Embryonic facial prominence (tissue), 1 donor: ENCODE measurements around the gene MAX.
"Not testable (repeated sequence)": the region's sequence is repeated elsewhere in the genome, so short reads cannot be mapped to it uniquely, and the experiment has no call there.

Experiments used
- DNase-seq: peaks from one replicate; pipeline ENCODE4 v3.0.0-alpha.2; 2016; ENCODE audit errors: extremely low spot score

The MAX gene

DNA sequence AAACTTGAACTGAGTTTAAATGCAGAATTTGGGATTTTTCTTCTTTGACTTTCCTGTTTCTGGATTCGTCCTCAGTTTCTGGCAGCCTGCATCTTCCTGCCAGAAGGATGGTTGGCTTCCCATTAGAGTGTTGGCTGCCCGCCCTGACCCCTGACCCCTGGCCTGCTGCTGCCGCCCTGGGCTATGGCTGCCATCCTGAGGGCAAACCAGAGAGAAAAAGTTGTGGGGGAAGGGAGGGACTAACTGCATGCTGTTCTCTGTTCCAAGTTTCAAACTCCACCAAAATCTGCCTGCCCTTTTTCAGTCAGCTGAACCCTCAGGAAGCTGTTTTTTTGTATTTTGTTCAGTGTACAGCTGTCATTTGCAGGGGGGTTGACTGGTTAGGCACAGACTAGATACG is 67.3 kb downstream of the MAX start:
- DNase-seq, result no peak

GRCh38 chr14:65034021-65034420 is 68.3 kb downstream of the MAX start:
- no peak for DNase-seq

GRCh38 chr14:65033181-65033580 is 69.1 kb downstream of the MAX start:
- DNase-seq, result no peak

DNA sequence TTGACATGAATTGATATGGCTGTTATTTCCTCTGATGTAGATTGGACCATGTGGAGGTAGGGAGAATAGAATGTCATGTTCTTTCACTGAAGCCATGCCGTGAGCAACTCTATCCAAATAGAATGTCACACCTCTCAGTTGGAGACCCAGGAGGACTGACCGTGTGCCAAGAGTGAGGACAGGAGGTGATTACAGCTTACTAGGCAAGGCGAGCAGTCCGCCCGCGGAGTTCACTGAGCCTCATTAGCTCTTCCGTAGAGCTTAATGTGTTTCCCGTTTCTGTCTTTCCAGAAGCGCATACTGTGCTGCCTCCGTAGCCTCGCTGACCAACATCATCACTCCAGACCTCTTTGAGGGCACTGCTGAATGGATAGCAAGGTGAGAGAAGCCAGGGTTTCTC is 70.0 kb downstream of the MAX start:
- no peak for DNase-seq

DNA sequence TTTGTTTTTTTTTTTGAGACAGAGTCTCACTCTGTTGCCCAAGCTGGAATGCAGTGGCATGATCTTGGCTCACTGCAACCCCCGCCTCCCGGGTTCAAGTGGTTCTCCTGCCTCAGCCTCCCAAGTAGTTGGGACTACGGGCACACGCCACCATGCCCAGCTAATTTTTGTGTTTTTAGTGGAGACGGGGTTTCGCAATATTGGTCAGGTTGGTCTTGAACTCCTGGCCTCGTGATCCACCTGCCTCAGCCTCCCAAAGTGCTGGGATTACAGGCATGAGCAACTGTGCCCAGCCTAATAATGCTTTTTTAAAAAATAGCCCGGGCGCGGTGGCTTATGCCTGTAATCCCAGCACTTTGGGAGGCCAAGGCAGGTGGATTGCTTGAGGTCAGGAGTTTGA is 71.0 kb downstream of the MAX start:
- not testable (repeated sequence) for DNase-seq

DNA sequence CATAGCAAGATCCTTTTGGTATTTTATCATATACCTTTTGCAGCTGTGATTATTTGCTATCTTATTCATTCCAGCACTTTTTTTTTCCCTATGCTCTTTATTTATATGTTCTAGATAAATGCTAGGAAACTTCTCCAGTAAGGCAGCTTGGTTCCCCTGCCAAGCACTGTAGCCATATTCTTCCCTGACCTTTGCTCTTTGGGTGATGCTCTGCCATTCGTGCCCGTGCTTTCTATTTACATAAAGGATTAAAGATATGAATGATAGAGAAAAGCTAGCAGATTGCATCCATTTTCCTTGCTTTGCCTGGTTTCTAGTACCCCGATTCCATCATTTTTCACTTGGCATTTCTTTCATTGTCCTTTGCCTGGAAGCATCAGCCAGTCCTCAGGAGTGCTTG is 73.4 kb downstream of the MAX start:
- no peak for DNase-seq

DNA sequence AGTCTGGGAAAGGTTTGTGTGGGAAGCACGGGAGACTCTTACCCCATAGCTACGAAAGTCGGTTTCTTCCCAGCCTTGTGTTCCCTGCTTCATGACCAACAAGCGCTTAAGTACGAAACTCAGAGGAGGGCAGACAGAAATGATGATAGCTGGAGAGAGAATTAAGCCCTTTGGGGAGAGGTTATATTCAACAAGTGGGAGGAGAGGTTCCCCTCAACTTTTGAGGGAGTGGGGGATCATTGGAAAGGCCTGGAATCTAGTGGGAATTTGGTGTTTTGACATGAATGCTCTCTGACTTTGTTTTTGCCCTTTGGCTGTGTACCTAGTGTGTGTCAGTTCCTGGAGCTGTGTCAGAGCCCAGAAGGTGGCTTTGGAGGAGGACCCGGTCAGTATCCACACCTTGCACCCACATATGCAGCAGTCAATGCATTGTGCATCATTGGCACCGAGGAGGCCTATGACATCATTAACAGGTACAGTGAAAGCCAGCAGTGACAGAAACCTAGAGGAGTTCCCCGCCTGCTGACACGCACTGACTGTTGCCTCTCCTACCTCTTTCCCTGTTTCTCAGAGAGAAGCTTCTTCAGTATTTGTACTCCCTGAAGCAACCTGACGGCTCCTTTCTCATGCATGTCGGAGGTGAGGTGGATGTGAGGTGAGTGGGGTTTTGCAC is 75.1 kb downstream of the MAX start:
- no peak for DNase-seq

- DNase-seq, result no peak
Observed at GRCh38 chr14:65026526-65026925, 75.8 kb downstream of the MAX start.

DNA sequence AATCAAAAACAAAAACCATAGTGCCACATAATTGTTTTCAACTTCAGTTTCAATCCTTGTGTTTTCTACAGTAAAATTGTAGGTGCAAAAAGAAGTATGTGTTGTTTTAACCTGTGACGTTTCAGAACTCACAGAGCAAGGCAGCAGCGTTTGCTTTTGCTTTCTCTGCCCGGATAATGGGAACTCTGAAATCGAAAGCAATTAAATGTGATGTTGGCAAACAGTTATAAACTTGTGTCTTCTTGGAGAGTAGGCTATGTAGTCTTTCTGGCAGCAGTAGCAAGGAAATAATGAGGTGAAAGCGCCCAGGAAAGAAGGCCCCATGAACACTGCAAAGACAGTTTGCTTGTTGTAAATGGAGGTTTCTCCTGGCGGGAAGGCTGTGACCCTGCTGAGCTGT is 76.5 kb downstream of the MAX start:
- no peak for DNase-seq
